HepG2 (cell line): ENCODE measurements around the gene NBEA. TPM values are rescaled to one million over a fixed set of nuclear protein-coding genes. Genes with fewer than 3 reads are reported as not detected.

ENCODE experiments used
- ATAC-seq: fragments of 200-7000 bp; cut with Tn5 transposase; 3 replicates; pipeline ENCODE4 v1.9.1; 2020; ENCODE audit warnings: mild to moderate bottlenecking, moderate library complexity
- BruUV-seq: library from RNA; stranded (reverse); fragments of 400-500 nt; replicated peaks from 2 replicates; lab custom pipeline; 2021; lab: Mats Ljungman, UMichigan
- CTCF ChIA-PET: fragments of 300-600 bp; formaldehyde crosslinking; extraction: SDS; loops from one replicate; lab custom pipeline; 2021; ENCODE audit warnings: low total read pairs, inconsistent platforms, low intra/inter-chr PET ratio; lab: Yijun Ruan, JAX
- POLR2A ChIA-PET: fragments of 350-600 bp; sonication (Branson Sonifier 250); formaldehyde crosslinking; loops from one replicate; lab custom pipeline; 2020; ENCODE audit warnings: antibody characterized with exemption, inconsistent platforms; lab: Yijun Ruan, JAX
- DNase-seq: peaks from one replicate; pipeline ENCODE4 v3.0.0-alpha.2; 2015; ENCODE audit warnings: low spot score
- FAIRE-seq: peaks from 3 replicates; lab custom pipeline; 2011; peaks lifted over from hg19 to GRCh38; lab: Jason Lieb, UNC
- H2AFZ ChIP-seq: one replicate; pipeline ENCODE4 v1.6.1; 2011; ENCODE audit warnings: low read length, inconsistent platforms
- H3K27ac ChIP-seq: fragments of 300-600 bp; 3 replicates; pipeline ENCODE4 v1.8.0; 2011; ENCODE audit warnings: mixed run types, mild to moderate bottlenecking, mixed read lengths, low read length, inconsistent platforms; ENCODE audit not compliant: insufficient read depth; ENCODE audit errors: extremely low read length
- H3K27me3 ChIP-seq, 2 experiments: fragments of 200-600 bp in 1 of 2; 2 replicates in 1 of 2; 3 replicates in 1 of 2; pipeline versions ENCODE4 v1.6.0 to v1.8.0; 2011; ENCODE audit warnings: low read length in 2 of 2, mild to moderate bottlenecking in 2 of 2, moderate library complexity in 2 of 2, inconsistent platforms in 1 of 2; ENCODE audit not compliant: insufficient read depth in 2 of 2, control insufficient read depth in 1 of 2
- H3K36me3 ChIP-seq, 2 experiments: fragments of 200-600 bp in 1 of 2; replicated peaks in 1 of 2; 2 replicates in 1 of 2; 3 replicates in 1 of 2; pipeline versions ENCODE4 v1.5.1 to v1.8.0; 2011; ENCODE audit warnings: low read length in 2 of 2, inconsistent platforms in 1 of 2; ENCODE audit not compliant: insufficient read depth in 2 of 2, control insufficient read depth in 1 of 2
- H3K4me1 ChIP-seq: 2 replicates; pipeline ENCODE4 v1.5.1; 2012; ENCODE audit warnings: low read length, inconsistent platforms; ENCODE audit not compliant: insufficient read depth
- H3K4me2 ChIP-seq: 2 replicates; pipeline ENCODE4 v1.6.0; 2011; ENCODE audit warnings: low read depth, low read length, inconsistent platforms
- H3K4me3 ChIP-seq, 3 experiments: fragments of 200-600 bp in 1 of 3; sonication (generic), shearing (Covaris generic) in 1 of 3; replicated peaks in 1 of 3; 2 replicates each; pipeline ENCODE4 v1.5.1; 2011 to 2016; ENCODE audit warnings: low read length in 3 of 3, inconsistent platforms in 2 of 3, low read depth in 2 of 3, mild to moderate bottlenecking in 2 of 3, control low read depth in 1 of 3, mixed read lengths in 1 of 3; ENCODE audit not compliant: insufficient read depth in 1 of 3
- H3K79me2 ChIP-seq: one replicate; pipeline ENCODE4 v1.6.1; 2011; ENCODE audit warnings: low read length, inconsistent platforms; ENCODE audit not compliant: insufficient read depth
- H3K9ac ChIP-seq: 2 replicates; pipeline ENCODE4 v1.6.0; 2011; ENCODE audit warnings: mild to moderate bottlenecking, low read depth, low read length, inconsistent platforms; ENCODE audit not compliant: insufficient read depth
- H3K9me3 ChIP-seq: 2 replicates; pipeline ENCODE4 v1.5.1; 2012; ENCODE audit warnings: mild to moderate bottlenecking, low read length
- H4K20me1 ChIP-seq: 2 replicates; pipeline ENCODE4 v1.6.0; 2011; ENCODE audit warnings: inconsistent platforms, mild to moderate bottlenecking, low read length, moderate library complexity; ENCODE audit not compliant: insufficient read depth
- ATF2 ChIP-seq: sonication (generic); formaldehyde crosslinking; IDR thresholded peaks from 2 replicates; pipeline ENCODE4 v1.4.0; 2020; ENCODE audit warnings: missing genetic modification reagents
- CBX2 ChIP-seq, 2 experiments: fragments of 200-600 bp in 1 of 2; sonication (generic); formaldehyde crosslinking in 1 of 2; IDR thresholded peaks; 2 replicates each; pipeline versions ENCODE4 v1.7.0 to v1.8.1; 2018 to 2022; ENCODE audit warnings: low read depth in 2 of 2, low read length in 1 of 2, mild to moderate bottlenecking in 1 of 2, missing genetic modification reagents in 1 of 2
- DRAP1 ChIP-seq: IDR thresholded peaks from 2 replicates; pipeline ENCODE4 v1.6.1; 2016; ENCODE audit warnings: missing genetic modification reagents, missing compliant biosample characterization
- MAZ ChIP-seq, 2 experiments: sonication (generic) in 1 of 2; formaldehyde crosslinking in 1 of 2; IDR thresholded peaks; 2 replicates each; pipeline versions ENCODE4 v1.5.0 to v1.6.1; 2012 to 2020; ENCODE audit warnings: low read depth in 2 of 2, mild to moderate bottlenecking in 2 of 2, borderline replicate concordance in 1 of 2, improper control_type of control experiment in 1 of 2, low read length in 1 of 2, missing genetic modification reagents in 1 of 2, moderate library complexity in 1 of 2
- MEIS2 ChIP-seq: sonication (generic); formaldehyde crosslinking; IDR thresholded peaks from 2 replicates; pipeline ENCODE4 v1.9.0; 2021; ENCODE audit warnings: mild to moderate bottlenecking, missing genetic modification reagents
- NAIF1 ChIP-seq: sonication (generic); formaldehyde crosslinking; IDR thresholded peaks from 2 replicates; pipeline ENCODE4 v1.5.0; 2020; ENCODE audit warnings: mild to moderate bottlenecking, missing genetic modification reagents, borderline replicate concordance
- NFKB2 ChIP-seq: sonication (generic); formaldehyde crosslinking; IDR thresholded peaks from 2 replicates; pipeline ENCODE4 v1.4.0; 2020; ENCODE audit warnings: missing genetic modification reagents, borderline replicate concordance
- PPARG ChIP-seq: conservative IDR thresholded peaks from 2 replicates; pipeline ENCODE4 v1.6.1; 2016; ENCODE audit warnings: missing biosample characterization, missing genetic modification reagents
- SKIL ChIP-seq: sonication (generic); formaldehyde crosslinking; IDR thresholded peaks from 2 replicates; pipeline ENCODE4 v1.8.0; 2022; ENCODE audit warnings: missing genetic modification reagents, mild to moderate bottlenecking, moderate library complexity, borderline replicate concordance
- ZNF207 ChIP-seq: fragments of 450-650 bp; IDR thresholded peaks from 2 replicates; pipeline ENCODE4 v1.6.1; 2016; ENCODE audit warnings: antibody characterized with exemption, borderline replicate concordance
- ZNF251 ChIP-seq: sonication (generic); formaldehyde crosslinking; IDR thresholded peaks from 2 replicates; pipeline ENCODE4 v1.9.0; 2021; ENCODE audit warnings: mild to moderate bottlenecking, missing genetic modification reagents
- ZNF619 ChIP-seq: sonication (generic); formaldehyde crosslinking; IDR thresholded peaks from 2 replicates; pipeline ENCODE4 v1.4.0; 2020; ENCODE audit warnings: mild to moderate bottlenecking, missing genetic modification reagents
- ZNF713 ChIP-seq: sonication (generic); formaldehyde crosslinking; IDR thresholded peaks from 2 replicates; pipeline ENCODE4 v1.4.0; 2020; ENCODE audit warnings: mild to moderate bottlenecking, missing genetic modification reagents
- ZNF720 ChIP-seq: sonication (generic); formaldehyde crosslinking; IDR thresholded peaks from 2 replicates; pipeline ENCODE4 v1.4.0; 2020; ENCODE audit warnings: missing genetic modification reagents
- ZNF768 ChIP-seq: sonication (generic); formaldehyde crosslinking; IDR thresholded peaks from 2 replicates; pipeline ENCODE4 v1.4.0; 2020; ENCODE audit warnings: missing genetic modification reagents
- ZNF878 ChIP-seq: sonication (generic); formaldehyde crosslinking; IDR thresholded peaks from 2 replicates; pipeline ENCODE4 v1.8.1; 2023; ENCODE audit warnings: mild to moderate bottlenecking, missing genetic modification reagents, moderate library complexity
- WGBS: methylation state at CpG from one replicate; pipeline ENCODE4 v1.1.6; 2017; ENCODE audit warnings: low lambda C conversion rate; 5-methylcytosine and 5-hydroxymethylcytosine counted together
- in situ Hi-C: cut with HindIII; loops from 2 replicates; pipeline ENCODE4 v1.10.0; 2017; ENCODE audit warnings: low pct_unique_long_range_greater_than_20kb; ENCODE audit not compliant: extremely low pct_ligation_motif_present
- intact Hi-C: fragments of 100-400 bp; cut with micrococcal nuclease; formaldehyde crosslinking; loops from one replicate; pipeline ENCODE4 v1.10.0; 2022; ENCODE audit not compliant: unreplicated experiment
- polyA plus RNA-seq, 8 experiments: library from polyadenylated mRNA; depleted of rRNA in 3 of 8; stranded (reverse) in 7 of 8; unstranded in 1 of 8; fragments of >200 nt; fragmentation: Illumina TruSeq in 4 of 8; extraction: Trizol in 4 of 8; gene quantifications; 2 replicates each; pipeline versions ENCODE4 v1.2.1 to v1.2.3, GENCODE V29; 2011 to 2016; ENCODE audit warnings: low read depth in 4 of 8, missing spikeins in 1 of 8, mixed read lengths in 1 of 8; ENCODE audit not compliant: insufficient read depth in 1 of 8
- total RNA-seq, 5 experiments: library from RNA; depleted of rRNA; stranded (reverse); fragments of >200 nt; fragmentation: Illumina TruSeq; extraction: Trizol; gene quantifications; 2 replicates each; pipeline ENCODE4 v1.2.3, GENCODE V29; 2016; ENCODE audit warnings: low read depth in 1 of 5

Gene NBEA
- total and polyA plus RNA-seq, 2 of the 13 experiments (the other 11 are each of a cell fraction or from before 2014, with no cell fraction given): 2.7 to 2.8 TPM

- TF ChIP-seq ZNF878 (CRISPR knock-in tag) (no peak), SKIL (no peak), NFKB2 (CRISPR knock-in tag) (no peak), NAIF1 (CRISPR knock-in tag) (no peak), ZNF251 (CRISPR knock-in tag) (no peak), ZNF713 (CRISPR knock-in tag) (no peak), DRAP1 (CRISPR knock-in tag) (no peak), ATF2 (CRISPR knock-in tag) (no peak)
Measured at GRCh38 chr13:35659796-35660195, 717.7 kb downstream of the NBEA start (continued).

GRCh38 chr13:35664747-35665146 lies 722.7 kb downstream of the NBEA start:
- Histone ChIP-seq H3K4me1 (no peaks in the 10 kb centered on the region), H3K4me3 (no peak overlapping the region), H3K79me2 (no peaks in the 10 kb centered on the region), H3K27me3 (no peaks in the 10 kb centered on the region), H3K27ac (no peak overlapping the region), H4K20me1 (no peaks in the 10 kb centered on the region), H2AFZ (no peak overlapping the region), H3K9ac (no peak overlapping the region), H3K9me3 (no peaks in the 10 kb centered on the region), H3K4me2 (no peak overlapping the region), H3K36me3 (no peaks in the 10 kb centered on the region)
- no TSS peak for BruUV-seq
- DNase-seq (no peak), FAIRE-seq (no peak), ATAC-seq (no peak)
- in situ Hi-C loops: no loop called here
- CTCF ChIA-PET: no interaction called here
- TF ChIP-seq PPARG (CRISPR knock-in tag): no peak
- TF ChIP-seq ZNF619: no peak
- TF ChIP-seq ZNF768 (CRISPR knock-in tag): peak; percentile 23; the same call in 1 of the 2 replicates
- TF ChIP-seq ZNF207: no peak
- TF ChIP-seq CBX2 (IDR thresholded peaks at IDR 0.05; ENCODE audit: low read depth, low read length): no peak
- no peak for TF ChIP-seq CBX2 (CRISPR knock-in tag; IDR thresholded peaks at IDR 0.05; ENCODE audit: low read depth)
- TF ChIP-seq ZNF720 (CRISPR knock-in tag): no peak
- no peak for TF ChIP-seq MEIS2
- TF ChIP-seq MAZ (IDR thresholded peaks at IDR 0.05; ENCODE audit: borderline replicate concordance, low read depth, low read length): no peak
- no peak for TF ChIP-seq MAZ (CRISPR knock-in tag; IDR thresholded peaks at IDR 0.05; ENCODE audit: low read depth)
- intact Hi-C loops: no loop called here
- POLR2A ChIA-PET: no interaction called here
- WGBS: 66% methylated on average over 7 of the region's 7 CpGs
